Upper lobe of right lung (tissue), 1 donor: ENCODE data around the gene ERGIC2. TPM values are rescaled to one million over a fixed set of nuclear protein-coding genes. Genes with fewer than 3 reads are reported as not detected.

Experiments used
- ATAC-seq: fragments of 200-7000 bp; cut with Tn5 transposase; one replicate; pipeline ENCODE4 v1.9.1; 2020; ENCODE audit warnings: mild to moderate bottlenecking, moderate library complexity
- DNase-seq: peaks from one replicate; pipeline ENCODE4 v3.0.0-alpha.2; 2020
- H3K27ac ChIP-seq: fragments of 200-600 bp; one replicate; pipeline ENCODE4 v1.8.0; 2022
- H3K27me3 ChIP-seq: fragments of 200-600 bp; one replicate; pipeline ENCODE4 v1.8.0; 2022; ENCODE audit warnings: mild to moderate bottlenecking
- H3K36me3 ChIP-seq: fragments of 200-600 bp; one replicate; pipeline ENCODE4 v1.8.0; 2022
- H3K4me1 ChIP-seq: fragments of 200-600 bp; one replicate; pipeline ENCODE4 v1.8.0; 2022
- H3K4me3 ChIP-seq: fragments of 200-600 bp; one replicate; pipeline ENCODE4 v1.8.0; 2022; ENCODE audit warnings: mild to moderate bottlenecking
- H3K9me3 ChIP-seq: fragments of 200-600 bp; one replicate; pipeline ENCODE4 v1.8.0; 2022
- intact Hi-C: fragments of 100-400 bp; cut with DNase I; formaldehyde crosslinking; loops from one replicate; pipeline ENCODE4 v1.11.0; 2022
- total RNA-seq: library from RNA; stranded (reverse); fragmentation: NEBNext Ultra II Directional; extraction: Animal tissue kit (Norgen Biotek cat#: 25700); gene quantifications from one replicate; pipeline ENCODE4 v1.2.1, GENCODE V29; 2021
- TF ChIP-seq, protein P1 (sequence below): fragments of 200-600 bp; IDR thresholded peaks from one replicate; pipeline ENCODE4 v1.8.0; 2022; ENCODE audit warnings: antibody characterized with exemption
- donor health status: DM: no; HTN: yes; CAD: no; lungs with severe emphysema.

Gene ERGIC2
- total RNA-seq, 1 donor from 2014 or later, result 64.0 TPM

DNA sequence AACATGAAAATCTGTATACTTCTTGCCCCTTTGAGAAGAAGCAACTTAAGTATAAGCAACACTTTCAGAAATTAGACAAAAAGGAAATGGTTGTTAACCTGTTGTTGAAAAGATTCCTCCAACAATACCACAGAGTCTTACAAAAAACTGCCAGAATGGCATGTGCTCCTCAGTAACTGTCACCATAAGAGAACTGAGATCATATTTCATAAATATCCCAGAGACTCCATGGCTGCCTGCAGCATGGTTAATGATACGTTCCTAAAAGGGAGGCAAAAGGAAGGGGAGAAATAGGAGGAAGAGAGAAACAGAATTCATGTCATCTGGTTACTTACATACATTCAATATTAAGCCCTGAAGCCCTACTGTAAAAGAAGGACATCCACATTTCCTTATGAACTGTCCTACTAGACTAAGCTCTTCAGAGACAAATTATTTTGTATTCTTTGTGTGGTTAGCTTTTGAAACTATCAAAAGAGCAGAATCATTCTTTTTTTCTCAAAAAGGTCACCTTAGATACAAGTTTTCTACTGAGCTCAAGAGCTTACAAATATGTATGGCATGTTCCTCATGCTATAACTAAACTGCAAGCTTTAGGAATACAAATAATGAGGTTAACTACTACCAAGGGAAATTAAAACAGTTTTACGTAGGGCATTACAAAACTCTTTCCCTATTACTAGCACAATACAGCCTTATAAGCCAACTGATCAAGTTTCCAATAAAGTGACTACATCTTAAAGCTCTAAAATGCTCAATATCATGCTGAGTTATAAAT lies 37.8 kb downstream of the ERGIC2 start:
- TF ChIP-seq, protein P1, sequence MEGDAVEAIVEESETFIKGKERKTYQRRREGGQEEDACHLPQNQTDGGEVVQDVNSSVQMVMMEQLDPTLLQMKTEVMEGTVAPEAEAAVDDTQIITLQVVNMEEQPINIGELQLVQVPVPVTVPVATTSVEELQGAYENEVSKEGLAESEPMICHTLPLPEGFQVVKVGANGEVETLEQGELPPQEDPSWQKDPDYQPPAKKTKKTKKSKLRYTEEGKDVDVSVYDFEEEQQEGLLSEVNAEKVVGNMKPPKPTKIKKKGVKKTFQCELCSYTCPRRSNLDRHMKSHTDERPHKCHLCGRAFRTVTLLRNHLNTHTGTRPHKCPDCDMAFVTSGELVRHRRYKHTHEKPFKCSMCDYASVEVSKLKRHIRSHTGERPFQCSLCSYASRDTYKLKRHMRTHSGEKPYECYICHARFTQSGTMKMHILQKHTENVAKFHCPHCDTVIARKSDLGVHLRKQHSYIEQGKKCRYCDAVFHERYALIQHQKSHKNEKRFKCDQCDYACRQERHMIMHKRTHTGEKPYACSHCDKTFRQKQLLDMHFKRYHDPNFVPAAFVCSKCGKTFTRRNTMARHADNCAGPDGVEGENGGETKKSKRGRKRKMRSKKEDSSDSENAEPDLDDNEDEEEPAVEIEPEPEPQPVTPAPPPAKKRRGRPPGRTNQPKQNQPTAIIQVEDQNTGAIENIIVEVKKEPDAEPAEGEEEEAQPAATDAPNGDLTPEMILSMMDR, result no peak
- no peak for ATAC-seq
- no peak for DNase-seq
- no peak overlapping the region for H3K27ac ChIP-seq
- no peaks in the 10 kb centered on the region for H3K9me3 ChIP-seq
- no peak overlapping the region for H3K4me3 ChIP-seq
- H3K36me3 ChIP-seq, result peaks cover 64% of the 10 kb centered on the region
- intact Hi-C loops, result no loop called here
- no peaks in the 10 kb centered on the region for H3K4me1 ChIP-seq
- no peaks in the 10 kb centered on the region for H3K27me3 ChIP-seq

DNA sequence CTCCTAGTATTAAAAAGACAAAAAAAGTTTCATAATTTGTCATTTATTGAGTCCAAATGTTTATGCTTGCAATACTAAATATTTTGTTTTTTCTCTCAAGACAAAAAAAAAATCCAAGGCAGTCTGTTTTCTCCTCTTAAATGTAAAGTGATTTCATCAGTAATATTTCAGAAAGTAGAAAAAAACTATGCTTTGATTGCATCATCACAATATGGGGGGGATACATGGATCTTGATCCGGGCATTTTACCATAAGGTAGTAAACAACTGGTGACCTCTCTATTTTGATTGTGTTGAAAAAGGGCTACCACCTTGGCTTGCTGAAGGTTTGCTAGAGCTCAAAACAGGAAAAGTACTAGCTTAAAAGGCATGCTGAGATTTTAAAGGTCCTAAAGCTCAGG lies 43.6 kb downstream of the ERGIC2 start:
- TF ChIP-seq, protein P1, result no peak
- H3K9me3 ChIP-seq, result no peaks in the 10 kb centered on the region
- peaks cover 35% of the 10 kb centered on the region for H3K36me3 ChIP-seq
- no peak overlapping the region for H3K27ac ChIP-seq
- no peak for DNase-seq
- no peaks in the 10 kb centered on the region for H3K4me1 ChIP-seq
- no peaks in the 10 kb centered on the region for H3K27me3 ChIP-seq
- no peak for ATAC-seq
- no peak overlapping the region for H3K4me3 ChIP-seq
- intact Hi-C loops, result no loop called here

- no peak overlapping the region for H3K27ac ChIP-seq
- intact Hi-C loops, result no loop called here
- peaks cover 18% of the 10 kb centered on the region for H3K36me3 ChIP-seq
- H3K27me3 ChIP-seq, result no peaks in the 10 kb centered on the region
- TF ChIP-seq, protein P1, result no peak
- ATAC-seq (no peak), DNase-seq (no peak)
- no peak overlapping the region for H3K4me3 ChIP-seq
- H3K9me3 ChIP-seq, result no peaks in the 10 kb centered on the region
- H3K4me1 ChIP-seq, result no peaks in the 10 kb centered on the region
Measured at GRCh38 chr12:29334937-29335336, 46.0 kb downstream of the ERGIC2 start.

DNA sequence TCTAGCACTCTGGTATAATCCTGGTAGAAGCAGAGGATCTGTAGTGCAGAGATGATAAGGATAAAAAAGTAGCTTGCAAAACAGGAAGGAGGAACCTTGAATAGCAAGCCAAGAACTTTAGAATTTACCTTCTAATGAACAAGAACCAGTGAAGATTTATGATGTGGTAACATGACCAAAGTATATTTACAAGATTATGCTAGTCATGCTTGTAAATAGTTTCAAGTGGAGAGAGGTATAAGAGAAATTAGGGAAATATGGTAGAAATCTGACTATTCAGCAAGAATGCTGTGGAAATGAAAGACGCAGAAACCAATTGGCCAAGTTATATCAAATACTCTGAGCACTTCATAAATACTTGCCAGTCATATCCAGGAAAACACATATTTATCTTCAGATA lies 47.8 kb downstream of the ERGIC2 start:
- no peaks in the 10 kb centered on the region for H3K4me1 ChIP-seq
- ATAC-seq (no peak), DNase-seq (no peak)
- no peak overlapping the region for H3K27ac ChIP-seq
- TF ChIP-seq, protein P1, result no peak
- intact Hi-C loops, result no loop called here
- no peaks in the 10 kb centered on the region for H3K9me3 ChIP-seq
- peaks cover 3% of the 10 kb centered on the region for H3K36me3 ChIP-seq
- no peak overlapping the region for H3K4me3 ChIP-seq
- no peaks in the 10 kb centered on the region for H3K27me3 ChIP-seq

GRCh38 chr12:29329411-29329810 lies 51.6 kb downstream of the ERGIC2 start:
- intact Hi-C loops, result no loop called here
- Histone ChIP-seq H3K27me3 (no peaks in the 10 kb centered on the region), H3K4me1 (no peaks in the 10 kb centered on the region), H3K36me3 (peaks cover 3% of the 10 kb centered on the region), H3K9me3 (no peaks in the 10 kb centered on the region), H3K4me3 (no peak overlapping the region), H3K27ac (no peak overlapping the region)
- ATAC-seq (no peak), DNase-seq (no peak)
- TF ChIP-seq, protein P1, result no peak
